Islet of Langerhans (tissue), 1 donor: ENCODE measurements around the gene SLC27A2.

Experiments
- FAIRE-seq: peaks from one replicate; lab custom pipeline; 2011; peaks lifted over from hg19 to GRCh38; lab: Jason Lieb, UNC

The SLC27A2 gene

GRCh38 chr15:50277370-50277769 is 95.4 kb downstream of the SLC27A2 start:
- no peak for FAIRE-seq

- no peak for FAIRE-seq
These were observed 96.5 kb downstream of the SLC27A2 start for GRCh38 chr15:50278496-50278895.

- FAIRE-seq = no peak
These were observed 98.3 kb downstream of the SLC27A2 start for GRCh38 chr15:50280271-50280670.

- FAIRE-seq = no peak
These were observed 99.4 kb downstream of the SLC27A2 start for GRCh38 chr15:50281427-50281826.
